Hepatocyte (in vitro differentiated cells): ENCODE results near the gene TENM4. TPM values are rescaled to one million over a fixed set of nuclear protein-coding genes. Genes with fewer than 3 reads are reported as not detected.

Experiments used
- DNase-seq: peaks from one replicate; pipeline ENCODE4 v3.0.0-alpha.2; 2016; ENCODE audit warnings: low spot score
- H2AFZ ChIP-seq: fragments of 200-600 bp; sonication (generic); 2 replicates; pipeline ENCODE4 v1.6.0; 2016; ENCODE audit warnings: antibody characterized with exemption, mild to moderate bottlenecking
- H3K27ac ChIP-seq: fragments of 200-600 bp; sonication (generic); 2 replicates; pipeline ENCODE4 v1.5.1; 2016; ENCODE audit warnings: mild to moderate bottlenecking
- H3K27me3 ChIP-seq: fragments of 200-600 bp; sonication (generic); 2 replicates; pipeline ENCODE4 v1.6.1; 2016
- H3K36me3 ChIP-seq: fragments of 200-600 bp; sonication (generic); replicated peaks from 2 replicates; pipeline ENCODE4 v1.5.1; 2016; ENCODE audit warnings: low read depth; ENCODE audit not compliant: insufficient read depth
- H3K4me1 ChIP-seq: fragments of 200-600 bp; sonication (generic); 2 replicates; pipeline ENCODE4 v1.5.1; 2016; ENCODE audit warnings: mild to moderate bottlenecking, moderate library complexity; ENCODE audit not compliant: insufficient read depth
- H3K4me2 ChIP-seq: fragments of 200-600 bp; sonication (generic); 2 replicates; pipeline ENCODE4 v1.6.0; 2016
- H3K4me3 ChIP-seq: fragments of 200-600 bp; sonication (generic); 2 replicates; pipeline ENCODE4 v1.5.1; 2016; ENCODE audit warnings: mild to moderate bottlenecking
- H3K79me2 ChIP-seq: fragments of 200-600 bp; sonication (generic); 2 replicates; pipeline ENCODE4 v1.6.0; 2017; ENCODE audit warnings: mild to moderate bottlenecking
- H3K9me2 ChIP-seq: fragments of 200-600 bp; sonication (generic); replicated peaks from 2 replicates; pipeline ENCODE4 v1.6.0; 2017; ENCODE audit warnings: mild to moderate bottlenecking; ENCODE audit not compliant: insufficient read depth
- H3K9me3 ChIP-seq: fragments of 200-600 bp; sonication (generic); 2 replicates; pipeline ENCODE4 v1.5.1; 2016; ENCODE audit warnings: low read depth, mild to moderate bottlenecking
- H4K20me1 ChIP-seq: fragments of 200-600 bp; sonication (generic); 2 replicates; pipeline ENCODE4 v1.6.0; 2016; ENCODE audit warnings: mild to moderate bottlenecking; ENCODE audit not compliant: insufficient read depth, poor library complexity, severe bottlenecking
- CTCF ChIP-seq: fragments of 200-600 bp; sonication (generic); IDR thresholded peaks from 2 replicates; pipeline ENCODE4 v1.5.1; 2016; ENCODE audit warnings: antibody characterized with exemption, mild to moderate bottlenecking; ENCODE audit not compliant: poor library complexity
- EZH2 ChIP-seq: fragments of 200-600 bp; sonication (generic); IDR thresholded peaks from 2 replicates; pipeline ENCODE4 v1.6.1; 2016; ENCODE audit warnings: antibody characterized with exemption, mild to moderate bottlenecking, borderline replicate concordance
- EZH2phosphoT487 ChIP-seq: fragments of 200-600 bp; sonication (generic); IDR thresholded peaks from one replicate; pipeline ENCODE4 v1.6.1; 2018; ENCODE audit warnings: antibody characterized with exemption, mild to moderate bottlenecking, low read depth, moderate library complexity; ENCODE audit not compliant: unreplicated experiment, severe bottlenecking
- WGBS: methylation state at CpG from one replicate; pipeline ENCODE4 v1.1.6; 2016; ENCODE audit warnings: low lambda C conversion rate; ENCODE audit errors: missing lambda C conversion rate; 5-methylcytosine and 5-hydroxymethylcytosine counted together
- polyA plus RNA-seq: library from polyadenylated mRNA; unstranded; fragments of >200 nt; fragmentation: Nextera tagmentation; extraction: Ambion mirVana; gene quantifications from 2 replicates; pipeline ENCODE4 v1.2.1, GENCODE V29; 2016
- total RNA-seq: library from RNA; depleted of rRNA; stranded (reverse); fragments of >200 nt; gene quantifications from 2 replicates; pipeline ENCODE4 v1.2.3, GENCODE V29; 2014

TENM4 gene
- total and polyA plus RNA-seq, 2 experiments from 2014 or later = 18.4 to 18.7 TPM

- H3K9me3 ChIP-seq = no peaks in the 10 kb centered on the region
- no peak for DNase-seq
- WGBS = 77% methylated on average over 8 of the region's 8 CpGs
- no peaks in the 10 kb centered on the region for H3K27me3 ChIP-seq
- no peaks in the 10 kb centered on the region for H3K4me1 ChIP-seq
- H4K20me1 ChIP-seq = no peaks in the 10 kb centered on the region
- no peaks in the 10 kb centered on the region for H3K36me3 ChIP-seq
- no peak overlapping the region for H2AFZ ChIP-seq
- H3K4me2 ChIP-seq = no peak overlapping the region
- H3K4me3 ChIP-seq = no peak overlapping the region
- no peaks in the 10 kb centered on the region for H3K79me2 ChIP-seq
- no peaks in the 10 kb centered on the region for H3K9me2 ChIP-seq
- H3K27ac ChIP-seq = no peak overlapping the region
- no peak for TF ChIP-seq EZH2
- TF ChIP-seq CTCF = no peak
- no peak for TF ChIP-seq EZH2phosphoT487
Measured at GRCh38 chr11:78730267-78730824, 710.5 kb downstream of the TENM4 start.

GRCh38 chr11:78727816-78728215 is 713.0 kb downstream of the TENM4 start:
- Histone ChIP-seq H3K27ac (no peak overlapping the region), H3K4me3 (no peak overlapping the region), H3K36me3 (no peaks in the 10 kb centered on the region), H3K9me3 (no peaks in the 10 kb centered on the region), H3K4me1 (no peaks in the 10 kb centered on the region), H3K9me2 (no peaks in the 10 kb centered on the region), H3K79me2 (no peaks in the 10 kb centered on the region), H3K4me2 (no peak overlapping the region), H2AFZ (no peak overlapping the region), H3K27me3 (no peaks in the 10 kb centered on the region), H4K20me1 (no peaks in the 10 kb centered on the region)
- WGBS = 88% methylated on average over 5 of the region's 5 CpGs
- TF ChIP-seq EZH2phosphoT487 = no peak
- TF ChIP-seq CTCF = no peak
- no peak for TF ChIP-seq EZH2
- DNase-seq = no peak

GRCh38 chr11:78725200-78725599 is 715.6 kb downstream of the TENM4 start:
- no peaks in the 10 kb centered on the region for H3K27me3 ChIP-seq
- 88% methylated on average over 5 of the region's 5 CpGs for WGBS
- H4K20me1 ChIP-seq = no peaks in the 10 kb centered on the region
- H3K9me3 ChIP-seq = no peaks in the 10 kb centered on the region
- H3K79me2 ChIP-seq = no peaks in the 10 kb centered on the region
- no peak for TF ChIP-seq CTCF
- no peak for TF ChIP-seq EZH2
- TF ChIP-seq EZH2phosphoT487 = no peak
- H3K27ac ChIP-seq = no peak overlapping the region
- H3K4me3 ChIP-seq = no peak overlapping the region
- no peaks in the 10 kb centered on the region for H3K36me3 ChIP-seq
- no peaks in the 10 kb centered on the region for H3K4me1 ChIP-seq
- DNase-seq = no peak
- H2AFZ ChIP-seq = no peak overlapping the region
- no peak overlapping the region for H3K4me2 ChIP-seq
- no peaks in the 10 kb centered on the region for H3K9me2 ChIP-seq

- Histone ChIP-seq H3K9me2 (no peaks in the 10 kb centered on the region), H3K4me2 (no peak overlapping the region), H2AFZ (no peak overlapping the region), H3K9me3 (no peaks in the 10 kb centered on the region), H3K79me2 (no peaks in the 10 kb centered on the region), H3K4me1 (no peaks in the 10 kb centered on the region), H3K4me3 (no peak overlapping the region), H3K27ac (no peak overlapping the region), H3K36me3 (no peaks in the 10 kb centered on the region), H4K20me1 (no peaks in the 10 kb centered on the region), H3K27me3 (no peaks in the 10 kb centered on the region)
- no peak for DNase-seq
- 99% methylated on average over 5 of the region's 5 CpGs for WGBS
- no peak for TF ChIP-seq EZH2phosphoT487
- TF ChIP-seq CTCF = no peak
- TF ChIP-seq EZH2 = no peak
Measured at GRCh38 chr11:78722786-78723185, 718.0 kb downstream of the TENM4 start.
